Neural progenitor cell (in vitro differentiated cells): Measurements from ENCODE around the gene RFX3. TPM values are rescaled to one million over a fixed set of nuclear protein-coding genes. Genes with fewer than 3 reads are reported as not detected.

ENCODE experiments used
- DNase-seq: peaks from one replicate; pipeline ENCODE4 v3.0.0-alpha.2; 2016; ENCODE audit warnings: low spot score
- H2AFZ ChIP-seq: fragments of 200-600 bp; sonication (generic); replicated peaks from 2 replicates; pipeline ENCODE4 v1.6.1; 2016; ENCODE audit warnings: antibody characterized with exemption
- H3F3A ChIP-seq: fragments of 200-600 bp; sonication (generic); 2 replicates; pipeline ENCODE4 v1.6.1; 2016; ENCODE audit warnings: antibody characterized with exemption, low read depth
- H3K27ac ChIP-seq: fragments of 200-600 bp; sonication (generic); 2 replicates; pipeline ENCODE4 v1.5.1; 2016; ENCODE audit warnings: mild to moderate bottlenecking
- H3K27me3 ChIP-seq: fragments of 200-600 bp; sonication (generic); 2 replicates; pipeline ENCODE4 v1.6.1; 2016; ENCODE audit warnings: mild to moderate bottlenecking, moderate library complexity
- H3K36me3 ChIP-seq: fragments of 200-600 bp; sonication (generic); 2 replicates; pipeline ENCODE4 v1.5.1; 2016
- H3K4me1 ChIP-seq: fragments of 200-600 bp; sonication (generic); 2 replicates; pipeline ENCODE4 v1.6.1; 2016; ENCODE audit warnings: mixed run types
- H3K4me2 ChIP-seq: fragments of 200-600 bp; sonication (generic); 2 replicates; pipeline ENCODE4 v1.6.1; 2016
- H3K4me3 ChIP-seq: fragments of 200-600 bp; sonication (generic); 2 replicates; pipeline ENCODE4 v1.5.1; 2016
- H3K79me2 ChIP-seq: fragments of 200-600 bp; sonication (generic); 2 replicates; pipeline ENCODE4 v1.6.1; 2016; ENCODE audit warnings: low read depth
- H3K9ac ChIP-seq: fragments of 200-600 bp; sonication (generic); 2 replicates; pipeline ENCODE4 v1.6.1; 2016
- H3K9me3 ChIP-seq: fragments of 200-600 bp; sonication (generic); 2 replicates; pipeline ENCODE4 v1.5.1; 2016; ENCODE audit warnings: low read depth
- H4K20me1 ChIP-seq: fragments of 200-600 bp; sonication (generic); 2 replicates; pipeline ENCODE4 v1.6.1; 2016; ENCODE audit warnings: low read depth
- H3K27ac Mint-ChIP-seq: 3 replicates; pipeline ENCODE4 v1.8.0; 2021; ENCODE audit warnings: mixed read lengths
- H3K27me3 Mint-ChIP-seq: 2 replicates; pipeline ENCODE4 v1.8.0; 2022; ENCODE audit warnings: low read depth, mild to moderate bottlenecking, inconsistent platforms, moderate library complexity, mixed read lengths; ENCODE audit not compliant: insufficient read depth
- H3K36me3 Mint-ChIP-seq: 3 replicates; pipeline ENCODE4 v1.8.0; 2021; ENCODE audit warnings: mixed read lengths
- H3K4me1 Mint-ChIP-seq: 3 replicates; pipeline ENCODE4 v1.8.0; 2021; ENCODE audit warnings: mixed read lengths
- H3K4me3 Mint-ChIP-seq: 3 replicates; pipeline ENCODE4 v1.8.0; 2021; ENCODE audit warnings: mild to moderate bottlenecking, moderate library complexity, mixed read lengths
- H3K9me3 Mint-ChIP-seq: 3 replicates; pipeline ENCODE4 v1.8.0; 2020; ENCODE audit warnings: mixed read lengths
- EZH2 ChIP-seq: fragments of 200-600 bp; sonication (generic); IDR thresholded peaks from 2 replicates; pipeline ENCODE4 v1.6.1; 2017; ENCODE audit warnings: antibody characterized with exemption, mild to moderate bottlenecking, moderate library complexity
- EZH2phosphoT487 ChIP-seq: fragments of 200-600 bp; sonication (generic); IDR thresholded peaks from 2 replicates; pipeline ENCODE4 v1.6.1; 2017; ENCODE audit warnings: antibody characterized with exemption
- total RNA-seq: library from RNA; depleted of rRNA; stranded (reverse); fragments of >200 nt; gene quantifications from 2 replicates; pipeline ENCODE4 v1.2.3, GENCODE V29; 2015; ENCODE audit warnings: low replicate concordance
- TF ChIP-seq, protein P1 (sequence below): fragments of 200-600 bp; sonication (generic); IDR thresholded peaks from 2 replicates; pipeline ENCODE4 v1.5.1; 2017; ENCODE audit warnings: antibody characterized with exemption, mild to moderate bottlenecking

The RFX3 gene
- total RNA-seq, 1 donor from 2014 or later, result 39.6 TPM

DNA sequence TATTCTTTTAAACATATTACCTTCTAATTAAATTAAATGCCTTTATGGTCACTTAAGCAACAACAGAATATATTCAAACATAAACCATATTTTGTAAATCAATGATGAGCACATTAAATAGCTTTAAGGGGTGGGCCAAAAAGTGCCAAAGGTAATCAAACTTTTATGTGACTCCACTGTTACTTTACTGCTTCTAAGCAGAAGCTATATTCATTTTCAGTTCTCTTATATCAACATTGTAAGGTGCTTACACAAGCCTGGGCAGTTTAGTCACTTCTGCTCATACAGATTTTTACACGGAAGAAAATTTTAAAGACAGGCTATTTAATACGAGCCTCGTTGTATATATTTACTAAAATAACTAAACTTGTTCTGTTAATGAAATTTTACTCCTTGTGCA lies 29.9 kb downstream of the RFX3 start:
- peak overlapping the region; percentile 99 for H3K27ac Mint-ChIP-seq
- peaks cover 2% of the 10 kb centered on the region for H3K27me3 Mint-ChIP-seq
- Histone ChIP-seq H3F3A (peaks cover 15% of the 10 kb centered on the region), H3K9me3 (no peaks in the 10 kb centered on the region), H3K4me3 (no peak overlapping the region), H3K79me2 (peaks cover 88% of the 10 kb centered on the region), H2AFZ (no peak overlapping the region), H3K4me1 (peaks cover 51% of the 10 kb centered on the region), H3K4me2 (no peak overlapping the region), H3K27me3 (no peaks in the 10 kb centered on the region), H3K36me3 (no peaks in the 10 kb centered on the region), H3K9ac (no peak overlapping the region), H4K20me1 (no peaks in the 10 kb centered on the region), H3K27ac (no peak overlapping the region)
- peaks cover 18% of the 10 kb centered on the region for H3K36me3 Mint-ChIP-seq
- no peak overlapping the region for H3K4me3 Mint-ChIP-seq
- peaks cover 11% of the 10 kb centered on the region for H3K9me3 Mint-ChIP-seq
- DNase-seq, result no peak
- TF ChIP-seq EZH2, result no peak
- peaks cover 63% of the 10 kb centered on the region for H3K4me1 Mint-ChIP-seq

DNA sequence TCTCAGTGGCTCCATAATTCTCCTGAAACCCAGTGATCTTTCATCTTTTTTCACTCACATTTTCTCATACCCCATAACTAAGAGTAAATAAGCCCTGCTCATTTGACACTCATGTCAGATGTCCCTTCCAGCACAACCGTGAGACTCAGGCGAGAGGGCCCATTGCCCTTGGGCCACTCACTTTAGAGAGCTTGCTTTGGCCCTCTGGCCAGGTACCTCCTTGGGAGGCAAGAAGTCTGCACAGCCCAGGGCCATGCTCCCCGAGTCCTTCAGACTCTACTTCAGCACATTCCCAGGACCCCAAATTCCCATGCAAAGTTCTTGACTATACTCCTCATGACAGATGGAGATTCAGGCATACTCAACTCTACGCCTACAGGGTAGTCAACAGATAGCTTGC lies 33.6 kb downstream of the RFX3 start:
- Mint-ChIP-seq H3K4me1 (peaks cover 36% of the 10 kb centered on the region), H3K36me3 (peaks cover 29% of the 10 kb centered on the region), H3K27me3 (peaks cover 2% of the 10 kb centered on the region), H3K4me3 (no peak overlapping the region), H3K27ac (peak overlapping the region; percentile 3), H3K9me3 (peaks cover 11% of the 10 kb centered on the region)
- H3K9ac ChIP-seq, result no peak overlapping the region
- H3K36me3 ChIP-seq, result no peaks in the 10 kb centered on the region
- H3F3A ChIP-seq, result no peaks in the 10 kb centered on the region
- H3K9me3 ChIP-seq, result no peaks in the 10 kb centered on the region
- no peak overlapping the region for H3K27ac ChIP-seq
- no peak for DNase-seq
- H2AFZ ChIP-seq, result no peak overlapping the region
- H3K4me1 ChIP-seq, result peaks cover 18% of the 10 kb centered on the region
- TF ChIP-seq EZH2, result no peak
- TF ChIP-seq, protein P1, sequence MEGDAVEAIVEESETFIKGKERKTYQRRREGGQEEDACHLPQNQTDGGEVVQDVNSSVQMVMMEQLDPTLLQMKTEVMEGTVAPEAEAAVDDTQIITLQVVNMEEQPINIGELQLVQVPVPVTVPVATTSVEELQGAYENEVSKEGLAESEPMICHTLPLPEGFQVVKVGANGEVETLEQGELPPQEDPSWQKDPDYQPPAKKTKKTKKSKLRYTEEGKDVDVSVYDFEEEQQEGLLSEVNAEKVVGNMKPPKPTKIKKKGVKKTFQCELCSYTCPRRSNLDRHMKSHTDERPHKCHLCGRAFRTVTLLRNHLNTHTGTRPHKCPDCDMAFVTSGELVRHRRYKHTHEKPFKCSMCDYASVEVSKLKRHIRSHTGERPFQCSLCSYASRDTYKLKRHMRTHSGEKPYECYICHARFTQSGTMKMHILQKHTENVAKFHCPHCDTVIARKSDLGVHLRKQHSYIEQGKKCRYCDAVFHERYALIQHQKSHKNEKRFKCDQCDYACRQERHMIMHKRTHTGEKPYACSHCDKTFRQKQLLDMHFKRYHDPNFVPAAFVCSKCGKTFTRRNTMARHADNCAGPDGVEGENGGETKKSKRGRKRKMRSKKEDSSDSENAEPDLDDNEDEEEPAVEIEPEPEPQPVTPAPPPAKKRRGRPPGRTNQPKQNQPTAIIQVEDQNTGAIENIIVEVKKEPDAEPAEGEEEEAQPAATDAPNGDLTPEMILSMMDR, result no peak
- no peak for TF ChIP-seq EZH2phosphoT487
- H3K4me3 ChIP-seq, result no peak overlapping the region
- no peaks in the 10 kb centered on the region for H3K27me3 ChIP-seq
- H4K20me1 ChIP-seq, result no peaks in the 10 kb centered on the region
- H3K79me2 ChIP-seq, result peaks cover 76% of the 10 kb centered on the region
- H3K4me2 ChIP-seq, result no peak overlapping the region

DNA sequence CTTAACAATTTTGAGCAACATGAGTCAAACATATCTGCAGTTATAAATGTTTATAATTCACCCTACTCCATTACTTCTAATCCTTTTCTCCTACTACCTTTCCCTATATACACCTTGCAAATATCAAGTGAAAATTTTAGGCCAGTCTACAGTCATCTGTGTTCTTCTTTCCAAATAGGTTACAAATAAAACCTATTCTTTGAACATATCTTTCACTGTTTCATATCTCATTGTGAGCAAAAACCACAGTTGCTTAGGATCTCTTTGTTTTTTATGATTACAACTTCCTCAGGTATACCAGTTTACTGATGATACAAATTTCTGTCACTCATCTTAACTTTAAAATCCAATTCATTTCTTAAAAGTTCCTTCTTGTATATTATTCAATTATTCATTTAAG lies 34.4 kb downstream of the RFX3 start:
- H3K27ac ChIP-seq, result no peak overlapping the region
- peaks cover 32% of the 10 kb centered on the region for H3K36me3 Mint-ChIP-seq
- no peak overlapping the region for H3K4me3 ChIP-seq
- H3K27me3 ChIP-seq, result no peaks in the 10 kb centered on the region
- H3K27me3 Mint-ChIP-seq, result peaks cover 2% of the 10 kb centered on the region
- H3K9ac ChIP-seq, result no peak overlapping the region
- H3K9me3 ChIP-seq, result no peaks in the 10 kb centered on the region
- no peaks in the 10 kb centered on the region for H3K36me3 ChIP-seq
- H3K4me1 Mint-ChIP-seq, result peaks cover 29% of the 10 kb centered on the region
- H3K27ac Mint-ChIP-seq, result no peak overlapping the region
- H3K79me2 ChIP-seq, result peaks cover 74% of the 10 kb centered on the region
- no peak overlapping the region for H3K4me3 Mint-ChIP-seq
- H3K4me1 ChIP-seq, result peaks cover 13% of the 10 kb centered on the region
- H4K20me1 ChIP-seq, result no peaks in the 10 kb centered on the region
- no peak overlapping the region for H3K4me2 ChIP-seq
- no peak for DNase-seq
- no peak overlapping the region for H2AFZ ChIP-seq
- H3K9me3 Mint-ChIP-seq, result peaks cover 11% of the 10 kb centered on the region
- TF ChIP-seq, protein P1, result no peak
- TF ChIP-seq EZH2phosphoT487, result no peak
- TF ChIP-seq EZH2, result no peak
- H3F3A ChIP-seq, result no peaks in the 10 kb centered on the region

DNA sequence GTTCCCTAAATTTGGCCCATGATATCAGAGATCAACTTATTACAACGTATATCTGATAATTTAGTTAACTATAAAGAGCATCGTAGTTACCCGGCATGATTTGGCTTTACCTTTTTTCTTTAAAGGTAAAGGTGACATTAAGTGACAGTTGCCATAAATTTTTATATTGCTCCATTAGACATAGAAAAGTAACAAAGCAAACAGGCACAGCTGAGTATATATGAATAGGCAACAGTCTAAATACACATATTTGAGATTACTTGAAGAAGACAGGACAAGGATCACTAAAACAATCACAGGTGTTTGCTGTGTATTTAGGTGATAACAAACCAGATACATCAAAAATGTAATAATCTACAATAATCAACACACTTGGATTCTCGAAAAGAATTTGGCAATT lies 34.8 kb downstream of the RFX3 start:
- no peak for DNase-seq
- Histone ChIP-seq H3K79me2 (peaks cover 73% of the 10 kb centered on the region), H3K4me2 (no peak overlapping the region), H3F3A (no peaks in the 10 kb centered on the region), H4K20me1 (no peaks in the 10 kb centered on the region), H3K9me3 (no peaks in the 10 kb centered on the region), H3K9ac (no peak overlapping the region), H2AFZ (no peak overlapping the region), H3K36me3 (no peaks in the 10 kb centered on the region), H3K27me3 (no peaks in the 10 kb centered on the region), H3K4me1 (peaks cover 8% of the 10 kb centered on the region), H3K4me3 (no peak overlapping the region), H3K27ac (no peak overlapping the region)
- TF ChIP-seq EZH2 (no peak), EZH2phosphoT487 (no peak)
- Mint-ChIP-seq H3K9me3 (peaks cover 11% of the 10 kb centered on the region), H3K4me1 (peaks cover 24% of the 10 kb centered on the region), H3K27ac (no peak overlapping the region), H3K36me3 (peaks cover 36% of the 10 kb centered on the region), H3K4me3 (no peak overlapping the region), H3K27me3 (peaks cover 2% of the 10 kb centered on the region)
